NCI-H2081 (cell line): Measurements from ENCODE around the gene HIC1.

Experiments used
- DNase-seq, 2 experiments: peaks; one replicate each; lab custom pipeline; 2025; lab: John Stamatoyannopoulos, UW

Gene HIC1

GRCh38 chr17:2043785-2044184 lies 11.1 kb upstream of the HIC1 start:
- DNase-seq = no peak

DNA sequence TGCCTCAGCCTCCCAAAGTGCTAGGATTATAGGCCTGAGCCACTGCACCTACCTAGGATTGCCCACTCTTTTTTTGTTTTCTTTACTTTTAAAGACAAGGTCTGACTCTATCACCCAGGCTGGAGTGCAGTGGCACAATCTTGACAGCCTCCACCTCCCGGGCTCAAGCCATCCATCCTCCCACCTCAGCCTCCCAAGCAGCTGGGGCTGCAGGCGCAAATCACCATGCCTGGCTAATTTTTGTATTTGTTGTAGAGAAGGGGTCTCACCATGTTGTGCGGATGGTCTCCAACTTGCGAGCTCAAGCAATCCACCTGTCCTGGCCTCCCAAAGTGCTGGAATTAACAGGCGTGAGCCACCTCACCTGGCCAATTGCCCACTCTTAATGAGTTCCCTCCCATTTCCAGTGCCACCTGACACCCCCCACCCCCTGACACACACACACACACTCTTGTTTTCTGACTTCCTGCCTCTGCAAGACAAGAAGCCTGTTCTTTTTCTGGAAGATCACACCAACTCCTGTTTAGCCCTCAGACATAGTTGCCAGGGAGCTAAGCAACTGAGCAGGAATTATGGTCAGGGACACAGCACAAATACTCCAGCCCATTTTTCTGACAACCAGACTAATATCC lies 10.5 kb upstream of the HIC1 start:
- DNase-seq = no peak

DNA sequence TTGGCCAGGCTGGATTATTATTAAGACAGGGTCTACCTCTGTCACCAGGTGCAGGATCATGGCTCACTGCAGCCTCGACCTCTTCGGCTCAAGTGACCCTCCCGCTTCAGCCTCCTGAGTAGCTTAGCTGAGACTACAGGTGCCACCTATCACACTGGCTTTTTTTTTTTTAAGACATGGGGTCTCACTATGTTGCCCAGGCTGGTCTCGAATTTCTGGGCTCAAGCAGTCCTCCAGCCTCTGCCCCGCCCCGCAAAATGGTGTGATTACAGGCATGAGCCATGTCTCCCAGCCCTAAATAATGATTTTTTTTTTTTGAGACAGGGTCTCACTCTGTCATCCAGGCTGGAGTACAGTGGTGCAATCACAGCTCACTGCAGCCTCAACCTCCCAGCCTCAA lies 7.3 kb upstream of the HIC1 start:
- no peak for DNase-seq

DNA sequence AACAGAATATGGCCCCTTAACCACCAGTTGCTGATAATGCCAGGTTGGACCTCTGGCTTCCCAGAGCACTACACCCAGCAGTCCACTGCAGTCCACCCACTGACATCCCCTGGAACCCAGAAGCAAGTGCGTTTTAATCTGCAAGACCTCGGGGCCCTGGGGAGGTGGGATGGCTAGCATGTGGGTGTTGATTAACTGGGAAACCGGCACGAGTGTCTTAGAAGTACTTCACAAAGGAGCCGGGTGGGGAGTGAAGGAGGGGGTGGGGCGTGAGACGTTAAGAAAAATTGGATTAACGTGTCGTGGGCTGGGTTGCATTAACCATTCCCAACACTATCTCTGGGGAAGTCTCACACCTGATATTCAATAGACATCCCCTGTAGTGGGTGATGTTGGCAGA lies 6.1 kb upstream of the HIC1 start:
- DNase-seq = no peak

- DNase-seq = peak; percentile 38 to 45
Measured at GRCh38 chr17:2049333-2050299, 5.3 kb upstream of the HIC1 start.

DNA sequence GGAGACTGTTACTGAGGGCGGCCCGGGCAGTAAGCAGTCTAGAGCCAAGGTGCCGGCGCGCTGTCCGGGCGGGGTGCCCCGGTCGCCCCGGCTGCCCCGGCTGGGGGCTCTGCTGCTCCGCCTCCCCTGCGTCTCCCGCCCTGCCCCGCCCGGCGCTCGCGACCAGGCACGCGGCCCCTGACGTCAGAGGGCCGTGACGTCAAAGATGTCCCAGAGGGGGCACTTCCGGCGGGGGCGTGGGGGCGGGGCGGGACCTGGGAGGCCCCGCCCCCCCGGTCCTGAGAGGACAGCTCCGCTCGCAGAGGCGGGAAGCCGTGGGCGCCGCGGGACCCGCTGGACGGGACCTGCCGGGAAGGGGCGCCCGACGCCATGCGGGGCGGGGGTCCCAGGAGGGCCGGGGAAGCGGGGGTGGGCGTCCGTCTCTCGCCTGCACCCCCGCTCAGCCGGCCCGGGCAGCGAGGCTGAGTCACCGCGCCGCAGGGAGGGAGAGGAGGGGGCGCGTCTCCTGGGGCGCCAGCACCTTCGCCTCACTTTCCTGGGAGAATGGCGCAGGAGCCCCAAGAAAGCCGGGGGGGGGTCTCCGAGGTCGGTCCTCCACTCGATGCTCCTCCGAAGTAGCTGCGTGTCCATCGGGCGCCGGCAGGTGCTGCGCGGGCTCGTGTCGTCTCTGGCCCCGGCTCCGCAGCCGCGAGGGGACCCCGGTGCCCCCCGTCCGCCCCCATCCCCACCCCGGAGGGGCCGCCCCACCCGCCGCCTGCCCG lies 4.4 kb upstream of the HIC1 start:
- peak; percentile 24 to 51 for DNase-seq

GRCh38 chr17:2051061-2051932 lies 3.6 kb upstream of the HIC1 start:
- DNase-seq = peak in 1 of 2 experiments; percentile 23

DNA sequence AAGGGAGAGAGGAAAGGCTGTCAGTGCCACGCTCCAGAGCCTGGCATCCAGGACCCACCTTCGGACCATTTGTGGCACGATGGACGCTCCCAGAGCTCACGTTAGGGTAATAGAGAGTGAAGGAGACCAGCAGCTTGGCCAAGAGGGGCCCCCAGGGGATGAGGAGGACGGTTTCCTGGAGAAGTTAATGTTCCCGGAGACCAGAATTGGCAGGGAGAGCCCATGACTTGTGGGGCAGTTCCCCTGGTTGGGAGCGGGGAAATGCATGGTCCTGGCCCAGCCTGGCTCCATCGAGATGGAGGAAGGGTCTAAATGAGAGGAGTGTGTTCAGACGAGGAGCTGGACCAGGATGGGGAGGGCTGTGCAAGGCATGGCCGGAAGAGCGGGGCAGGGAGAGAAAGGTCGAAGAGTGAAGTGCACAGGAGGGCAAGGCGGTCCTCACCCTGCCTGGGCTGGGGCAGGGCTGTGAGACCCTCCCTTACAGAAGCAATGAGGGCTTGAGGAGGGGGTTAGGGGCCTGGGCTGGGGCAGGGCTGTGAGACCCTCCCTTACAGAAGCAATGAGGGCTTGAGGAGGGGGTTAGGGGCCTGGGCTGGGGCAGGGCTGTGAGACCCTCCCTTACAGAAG lies 2.9 kb upstream of the HIC1 start:
- DNase-seq = no peak

DNA sequence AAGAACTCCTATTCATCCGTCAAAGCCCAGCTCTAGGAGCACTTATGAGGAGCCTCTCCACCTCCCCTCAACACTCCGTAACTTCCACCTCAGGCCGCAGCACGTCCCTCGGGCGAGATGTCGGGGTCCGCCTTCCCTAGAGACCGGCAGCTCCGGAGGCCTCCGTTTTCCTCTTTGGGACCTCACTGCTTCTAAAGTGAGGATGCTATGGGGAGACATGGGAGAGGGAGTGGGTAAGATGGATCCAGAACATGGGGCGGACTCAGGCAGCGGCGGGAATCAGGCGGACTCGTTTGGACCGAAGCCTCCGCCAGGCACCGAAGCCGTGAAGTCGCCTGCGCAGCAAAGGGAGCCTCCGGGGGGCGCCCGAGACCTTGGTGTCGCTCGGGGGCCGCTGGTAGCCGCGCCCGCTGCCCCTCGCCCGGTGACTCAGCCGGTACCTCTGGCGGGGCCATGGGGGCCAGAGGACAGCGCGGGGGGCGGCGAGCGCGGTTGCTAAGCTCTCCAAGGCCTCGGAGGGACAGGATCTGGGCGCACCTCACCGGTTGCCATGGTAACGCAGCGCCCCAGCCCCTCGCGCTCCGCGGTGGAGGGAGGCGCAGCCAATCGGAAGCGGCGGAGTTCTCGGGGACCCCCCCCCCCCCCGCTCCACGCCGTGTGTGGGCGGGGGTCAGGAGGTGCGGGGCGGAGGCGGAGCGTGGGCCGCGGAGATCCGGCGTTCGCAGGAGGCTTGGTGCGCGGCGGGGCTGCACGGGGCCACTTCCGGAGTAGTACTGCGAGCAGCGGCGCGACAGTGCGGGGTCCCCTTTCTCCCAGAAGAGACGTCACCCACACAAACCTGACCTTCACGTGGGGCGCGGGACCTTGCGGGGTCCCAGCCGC lies 1.3 kb upstream of the HIC1 start:
- peak; percentile 45 for DNase-seq

DNA sequence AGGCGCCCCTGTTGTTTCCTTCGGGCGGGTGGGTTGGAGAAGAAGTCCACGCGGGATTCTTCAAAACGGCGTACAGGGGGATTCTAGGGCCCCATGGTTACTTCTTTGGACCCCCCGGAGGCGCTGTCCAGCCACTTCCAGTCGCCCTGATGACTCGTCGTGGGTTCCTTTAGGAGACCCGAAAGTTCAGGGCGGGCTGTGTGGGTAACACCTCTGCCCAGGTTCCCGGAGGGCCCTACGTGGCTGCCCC lies 716 bp upstream of the HIC1 start:
- no peak for DNase-seq

DNA sequence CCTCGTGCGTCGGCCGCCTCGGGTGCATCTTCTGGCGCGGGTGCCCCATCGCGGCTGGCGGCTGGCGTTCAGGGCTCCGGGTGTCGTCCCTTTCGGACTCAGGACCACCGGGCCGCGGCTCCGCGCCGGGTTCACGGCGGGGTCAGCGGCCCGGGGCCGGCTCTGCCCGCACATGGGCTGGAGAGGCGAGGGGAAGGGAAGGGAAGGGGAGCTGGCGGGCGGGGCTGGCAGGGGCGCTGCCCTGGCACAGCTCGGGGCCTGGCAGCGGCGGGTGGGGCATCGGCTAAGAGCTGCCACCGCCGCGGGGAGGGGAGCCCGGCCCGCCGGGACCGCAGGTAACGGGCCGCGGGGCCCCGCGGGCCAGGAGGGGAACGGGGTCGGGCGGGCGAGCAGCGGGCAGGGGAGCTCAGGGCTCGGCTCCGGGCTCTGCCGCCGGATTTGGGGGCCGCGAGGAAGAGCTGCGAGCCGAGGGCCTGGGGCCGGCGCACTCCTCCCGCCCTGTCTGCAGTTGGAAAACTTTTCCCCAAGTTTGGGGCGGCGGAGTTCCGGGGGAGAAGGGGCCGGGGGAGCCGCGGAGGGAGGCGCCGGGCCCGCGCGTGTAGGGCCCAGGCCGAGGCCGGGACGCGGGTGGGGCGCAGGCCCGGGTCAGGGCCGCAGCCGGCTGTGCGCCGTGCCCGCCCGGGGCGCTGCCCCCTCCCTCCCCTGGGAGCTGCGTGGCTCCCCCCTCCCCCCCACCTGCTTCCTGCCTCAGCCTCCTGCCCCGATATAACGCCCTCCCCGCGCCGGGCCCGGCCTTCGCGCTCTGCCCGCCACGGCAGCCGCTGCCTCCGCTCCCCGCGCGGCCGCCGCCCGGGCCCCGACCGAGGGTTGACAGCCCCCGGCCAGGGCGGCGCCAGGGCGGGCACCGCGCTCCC lies 646 bp downstream of the HIC1 start:
- DNase-seq = no peak

DNA sequence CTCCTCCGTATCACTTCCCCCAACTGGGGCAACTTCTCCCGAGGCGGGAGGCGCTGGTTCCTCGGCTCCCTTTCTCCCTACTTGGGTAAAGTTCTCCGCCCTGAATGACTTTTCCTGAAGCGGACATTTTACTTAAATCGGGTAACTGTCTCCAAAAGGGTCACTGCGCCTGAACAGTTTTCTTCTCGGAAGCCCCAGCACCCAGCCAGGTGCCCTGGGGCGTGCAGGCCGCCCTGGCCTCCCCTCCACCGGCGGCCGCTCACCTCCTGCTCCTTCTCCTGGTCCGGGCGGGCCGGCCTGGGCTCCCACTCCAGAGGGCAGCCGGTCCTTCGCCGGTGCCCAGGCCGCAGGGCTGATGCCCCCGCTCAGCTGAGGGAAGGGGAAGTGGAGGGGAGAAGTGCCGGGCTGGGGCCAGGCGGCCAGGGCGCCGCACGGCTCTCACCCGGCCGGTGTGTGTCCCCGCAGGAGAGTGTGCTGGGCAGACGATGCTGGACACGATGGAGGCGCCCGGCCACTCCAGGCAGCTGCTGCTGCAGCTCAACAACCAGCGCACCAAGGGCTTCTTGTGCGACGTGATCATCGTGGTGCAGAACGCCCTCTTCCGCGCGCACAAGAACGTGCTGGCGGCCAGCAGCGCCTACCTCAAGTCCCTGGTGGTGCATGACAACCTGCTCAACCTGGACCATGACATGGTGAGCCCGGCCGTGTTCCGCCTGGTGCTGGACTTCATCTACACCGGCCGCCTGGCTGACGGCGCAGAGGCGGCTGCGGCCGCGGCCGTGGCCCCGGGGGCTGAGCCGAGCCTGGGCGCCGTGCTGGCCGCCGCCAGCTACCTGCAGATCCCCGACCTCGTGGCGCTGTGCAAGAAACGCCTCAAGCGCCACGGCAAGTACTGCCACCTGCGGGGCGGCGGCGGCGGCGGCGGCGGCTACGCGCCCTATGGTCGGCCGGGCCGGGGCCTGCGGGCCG lies 1.6 kb downstream of the HIC1 start:
- DNase-seq = no peak

DNA sequence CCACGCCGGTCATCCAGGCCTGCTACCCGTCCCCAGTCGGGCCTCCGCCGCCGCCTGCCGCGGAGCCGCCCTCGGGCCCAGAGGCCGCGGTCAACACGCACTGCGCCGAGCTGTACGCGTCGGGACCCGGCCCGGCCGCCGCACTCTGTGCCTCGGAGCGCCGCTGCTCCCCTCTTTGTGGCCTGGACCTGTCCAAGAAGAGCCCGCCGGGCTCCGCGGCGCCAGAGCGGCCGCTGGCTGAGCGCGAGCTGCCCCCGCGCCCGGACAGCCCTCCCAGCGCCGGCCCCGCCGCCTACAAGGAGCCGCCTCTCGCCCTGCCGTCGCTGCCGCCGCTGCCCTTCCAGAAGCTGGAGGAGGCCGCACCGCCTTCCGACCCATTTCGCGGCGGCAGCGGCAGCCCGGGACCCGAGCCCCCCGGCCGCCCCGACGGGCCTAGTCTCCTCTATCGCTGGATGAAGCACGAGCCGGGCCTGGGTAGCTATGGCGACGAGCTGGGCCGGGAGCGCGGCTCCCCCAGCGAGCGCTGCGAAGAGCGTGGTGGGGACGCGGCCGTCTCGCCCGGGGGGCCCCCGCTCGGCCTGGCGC lies 2.4 kb downstream of the HIC1 start:
- no peak for DNase-seq

DNA sequence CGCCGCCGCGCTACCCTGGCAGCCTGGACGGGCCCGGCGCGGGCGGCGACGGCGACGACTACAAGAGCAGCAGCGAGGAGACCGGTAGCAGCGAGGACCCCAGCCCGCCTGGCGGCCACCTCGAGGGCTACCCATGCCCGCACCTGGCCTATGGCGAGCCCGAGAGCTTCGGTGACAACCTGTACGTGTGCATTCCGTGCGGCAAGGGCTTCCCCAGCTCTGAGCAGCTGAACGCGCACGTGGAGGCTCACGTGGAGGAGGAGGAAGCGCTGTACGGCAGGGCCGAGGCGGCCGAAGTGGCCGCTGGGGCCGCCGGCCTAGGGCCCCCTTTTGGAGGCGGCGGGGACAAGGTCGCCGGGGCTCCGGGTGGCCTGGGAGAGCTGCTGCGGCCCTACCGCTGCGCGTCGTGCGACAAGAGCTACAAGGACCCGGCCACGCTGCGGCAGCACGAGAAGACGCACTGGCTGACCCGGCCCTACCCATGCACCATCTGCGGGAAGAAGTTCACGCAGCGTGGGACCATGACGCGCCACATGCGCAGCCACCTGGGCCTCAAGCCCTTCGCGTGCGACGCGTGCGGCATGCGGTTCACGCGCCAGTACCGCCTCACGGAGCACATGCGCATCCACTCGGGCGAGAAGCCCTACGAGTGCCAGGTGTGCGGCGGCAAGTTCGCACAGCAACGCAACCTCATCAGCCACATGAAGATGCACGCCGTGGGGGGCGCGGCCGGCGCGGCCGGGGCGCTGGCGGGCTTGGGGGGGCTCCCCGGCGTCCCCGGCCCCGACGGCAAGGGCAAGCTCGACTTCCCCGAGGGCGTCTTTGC lies 3.1 kb downstream of the HIC1 start:
- DNase-seq = no peak

GRCh38 chr17:2058586-2059546 lies 4.0 kb downstream of the HIC1 start:
- DNase-seq = no peak
